Gastroesophageal sphincter (tissue), 4 donors: ENCODE data around the gene ABCC1. TPM values are rescaled to one million over a fixed set of nuclear protein-coding genes. Genes with fewer than 3 reads are reported as not detected.

ENCODE experiments used
- ATAC-seq: fragments of 150-250 bp; one replicate; pipeline ENCODE4 v1.9.1; 2016; ENCODE audit warnings: mild to moderate bottlenecking, moderate library complexity
- H3K27ac ChIP-seq, 4 donors: fragments of 200-600 bp; sonication (generic) in 3 of 4; 1 replicate in 3 of 4; 2 replicates in 1 of 4; pipeline ENCODE4 v1.5.1; 2016 to 2019
- H3K27me3 ChIP-seq: fragments of 200-600 bp; sonication (generic); one replicate; pipeline ENCODE4 v1.5.1; 2019
- H3K36me3 ChIP-seq, 2 donors: fragments of 200-600 bp; sonication (generic); one replicate each; pipeline ENCODE4 v1.5.1; 2019; ENCODE audit warnings: control low read depth in 1 of 2
- H3K4me1 ChIP-seq, 3 donors: fragments of 200-600 bp; sonication (generic); 1 replicate in 2 of 3; 2 replicates in 1 of 3; pipeline ENCODE4 v1.5.1; 2016 to 2019; ENCODE audit warnings: control low read depth in 2 of 3
- H3K4me3 ChIP-seq, 2 donors: fragments of 200-600 bp; sonication (generic); one replicate each; pipeline ENCODE4 v1.5.1; 2019; ENCODE audit warnings: mild to moderate bottlenecking in 1 of 2, moderate library complexity in 1 of 2
- H3K9me3 ChIP-seq, 3 donors: fragments of 200-600 bp; sonication (generic); one replicate each; pipeline ENCODE4 v1.5.1; 2017 to 2019; ENCODE audit warnings: control low read depth in 2 of 3
- CTCF ChIP-seq, 4 experiments: fragments of 200-600 bp in 2 of 4; fragments of 450-650 bp in 2 of 4; sonication (generic) in 1 of 4; IDR thresholded peaks; one replicate each; pipeline ENCODE4 v1.5.1; 2017 to 2019; ENCODE audit warnings: antibody characterized with exemption in 4 of 4, mild to moderate bottlenecking in 2 of 4, moderate library complexity in 2 of 4
- EP300 ChIP-seq: sonication (generic); formaldehyde crosslinking; IDR thresholded peaks from one replicate; pipeline ENCODE4 v1.6.1; 2017; ENCODE audit warnings: antibody characterized with exemption, mild to moderate bottlenecking
- POLR2A ChIP-seq, 2 donors: fragments of 450-650 bp; IDR thresholded peaks; one replicate each; pipeline ENCODE4 v1.6.1; 2017; ENCODE audit warnings: antibody characterized with exemption in 2 of 2, mild to moderate bottlenecking in 2 of 2, moderate library complexity in 1 of 2
- POLR2AphosphoS5 ChIP-seq: sonication (generic); formaldehyde crosslinking; IDR thresholded peaks from one replicate; pipeline ENCODE4 v1.6.1; 2017; ENCODE audit warnings: antibody characterized with exemption
- WGBS, 2 donors: methylation state at CpG; one replicate each; pipeline ENCODE4 v1.1.5; 2018; ENCODE audit warnings: low coverage in 1 of 2; 5-methylcytosine and 5-hydroxymethylcytosine counted together
- total RNA-seq, 4 donors: library from RNA; depleted of rRNA; stranded (reverse); fragments of >200 nt; gene quantifications; one replicate each; pipeline ENCODE4 v1.1.0, GENCODE V29; 2016

ABCC1 gene
- total RNA-seq, 4 donors from 2014 or later: 50.8 to 122 (median 63.1) TPM

- no peak for TF ChIP-seq CTCF (IDR thresholded peaks at IDR 0.05)
- TF ChIP-seq POLR2AphosphoS5: peak; percentile 82
- 20 to 51% methylated on average over 1 to 8 of the region's 14 CpGs for WGBS, 2 donors
- ATAC-seq: peak; percentile 84
- H3K27ac ChIP-seq: peak overlapping the region; percentile 51 to 80 (median 72)
- H3K4me3 ChIP-seq: no peak overlapping the region
- H3K9me3 ChIP-seq: no peaks in the 10 kb centered on the region
- H3K36me3 ChIP-seq: peaks cover 0 to 74% of the 10 kb centered on the region in 2 donors
- H3K27me3 ChIP-seq: no peaks in the 10 kb centered on the region
- peaks cover 4 to 82% (median 7%) of the 10 kb centered on the region in 3 donors for H3K4me1 ChIP-seq
These were observed 65.2 kb downstream of the ABCC1 start for GRCh38 chr16:16014329-16015224.

- Histone ChIP-seq H3K27me3 (no peaks in the 10 kb centered on the region), H3K4me1 (peaks cover 4 to 87% (median 7%) of the 10 kb centered on the region in 3 donors), H3K27ac (peak overlapping the region; percentile 51 to 80 (median 72)), H3K4me3 (no peak overlapping the region), H3K9me3 (no peaks in the 10 kb centered on the region), H3K36me3 (peaks cover 0 to 74% of the 10 kb centered on the region in 2 donors)
- WGBS, 2 donors: 80% methylated on average over 1 of the region's 8 CpGs; no CpG with 5 or more reads in 1 of the 2 donors
- ATAC-seq: no peak
- TF ChIP-seq POLR2AphosphoS5: no peak
- TF ChIP-seq POLR2A (IDR thresholded peaks at IDR 0.05): no peak
- TF ChIP-seq EP300: no peak
- TF ChIP-seq CTCF (IDR thresholded peaks at IDR 0.05): no peak
These were observed 66.4 kb downstream of the ABCC1 start for GRCh38 chr16:16015849-16016248.

GRCh38 chr16:16016388-16016964 lies 67.1 kb downstream of the ABCC1 start:
- Histone ChIP-seq H3K36me3 (peaks cover 0 to 73% of the 10 kb centered on the region in 2 donors), H3K4me3 (no peak overlapping the region)
- TF ChIP-seq POLR2AphosphoS5 (no peak), CTCF (IDR thresholded peaks at IDR 0.05) (no peak), EP300 (no peak), POLR2A (IDR thresholded peaks at IDR 0.05) (no peak)

GRCh38 chr16:16017812-16018211 lies 68.4 kb downstream of the ABCC1 start:
- TF ChIP-seq POLR2AphosphoS5: no peak
- TF ChIP-seq POLR2A (IDR thresholded peaks at IDR 0.05): no peak
- no peak for TF ChIP-seq CTCF (IDR thresholded peaks at IDR 0.05)
- TF ChIP-seq EP300: no peak
- peak overlapping the region in 3 of 4 donors; percentile 48 to 76 (median 59) for H3K27ac ChIP-seq
- WGBS, 2 donors: 100% methylated on average over 1 of the region's 3 CpGs; no CpG with 5 or more reads in 1 of the 2 donors
- no peaks in the 10 kb centered on the region for H3K9me3 ChIP-seq
- no peak overlapping the region for H3K4me3 ChIP-seq
- peaks cover 0 to 60% of the 10 kb centered on the region in 2 donors for H3K36me3 ChIP-seq
- H3K27me3 ChIP-seq: no peaks in the 10 kb centered on the region
- peaks cover 13 to 96% (median 21%) of the 10 kb centered on the region in 3 donors for H3K4me1 ChIP-seq
- ATAC-seq: no peak

More at GRCh38 chr16:16016388-16016964, 67.1 kb downstream of the ABCC1 start:
- Histone ChIP-seq H3K4me1 (peaks cover 5 to 87% (median 9%) of the 10 kb centered on the region in 3 donors), H3K27ac (peak overlapping the region; percentile 3 to 80 (median 60)), H3K27me3 (no peaks in the 10 kb centered on the region), H3K9me3 (no peaks in the 10 kb centered on the region)
- ATAC-seq: no peak
- 90 to 94% methylated on average over 7 to 10 of the region's 11 CpGs for WGBS, 2 donors
